GM06990 (cell line): ENCODE data around the gene SOAT1.

Source experiments
- DNase-seq: peaks from one replicate; pipeline ENCODE4 v3.0.0-alpha.2; 2011; ENCODE audit not compliant: insufficient read length; ENCODE audit errors: extremely low read depth
- H3K27me3 ChIP-seq: replicated peaks from 2 replicates; pipeline ENCODE4 v1.6.0; 2011; ENCODE audit warnings: low read length; ENCODE audit not compliant: control insufficient read depth, insufficient read depth
- H3K36me3 ChIP-seq: 2 replicates; pipeline ENCODE4 v1.5.1; 2011; ENCODE audit warnings: low read length; ENCODE audit not compliant: control insufficient read depth, insufficient read depth
- H3K4me3 ChIP-seq: replicated peaks from 2 replicates; pipeline ENCODE4 v1.5.1; 2011; ENCODE audit warnings: low read depth, mild to moderate bottlenecking, control low read depth, low read length
- CTCF ChIP-seq: IDR thresholded peaks from 2 replicates; pipeline ENCODE4 v1.5.1; 2011; ENCODE audit warnings: low read length, control low read depth, mild to moderate bottlenecking, inconsistent platforms; ENCODE audit not compliant: insufficient read depth, poor library complexity, severe bottlenecking

Gene SOAT1

DNA sequence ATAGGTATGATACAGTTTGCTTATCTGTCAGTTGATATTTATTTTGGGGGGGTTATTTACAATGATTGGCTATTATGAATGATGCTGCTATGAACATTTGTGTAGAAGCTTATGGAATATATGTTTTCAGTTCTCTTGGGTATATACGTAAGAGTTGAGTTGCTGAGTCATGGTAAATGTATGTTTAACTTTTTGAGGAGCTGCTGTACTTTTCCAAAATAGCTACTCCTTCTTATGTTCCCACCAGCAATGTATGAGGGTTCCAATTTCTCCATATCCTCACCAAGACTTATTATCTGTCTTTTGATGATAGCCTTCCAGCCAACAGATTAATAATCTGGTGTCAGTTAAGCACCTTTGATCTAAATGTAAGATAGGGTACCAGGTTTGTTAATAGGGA lies 11.9 kb downstream of the SOAT1 start:
- no peak for DNase-seq
- H3K4me3 ChIP-seq, result no peak overlapping the region
- no peaks in the 10 kb centered on the region; the same call in 1 of the 2 replicates for H3K36me3 ChIP-seq
- no peak for TF ChIP-seq CTCF
- no peaks in the 10 kb centered on the region for H3K27me3 ChIP-seq

DNA sequence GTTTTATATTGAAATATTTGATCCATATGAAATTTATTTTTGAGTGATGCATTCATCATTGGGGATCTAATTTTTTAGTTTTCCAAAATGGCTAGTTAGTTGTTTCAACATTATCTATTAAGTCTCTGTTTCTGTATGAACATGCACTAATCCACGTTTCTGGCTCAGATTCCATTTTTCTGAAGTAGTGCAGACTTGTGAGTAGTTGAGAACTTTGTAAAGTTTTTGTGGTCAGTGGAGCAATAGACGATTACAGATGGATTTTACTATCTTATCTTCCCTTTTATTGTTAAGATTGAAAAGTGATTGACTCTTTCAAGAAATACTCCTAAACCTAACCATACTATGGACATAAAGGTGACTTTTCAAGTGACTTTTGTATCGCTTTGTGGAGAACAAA lies 16.7 kb downstream of the SOAT1 start:
- Histone ChIP-seq H3K27me3 (no peaks in the 10 kb centered on the region), H3K36me3 (no peaks in the 10 kb centered on the region), H3K4me3 (no peak overlapping the region)
- no peak for DNase-seq
- TF ChIP-seq CTCF, result no peak

- TF ChIP-seq CTCF, result no peak
- Histone ChIP-seq H3K4me3 (no peak overlapping the region), H3K27me3 (no peaks in the 10 kb centered on the region), H3K36me3 (no peaks in the 10 kb centered on the region)
- no peak for DNase-seq
Measured at GRCh38 chr1:179310721-179311120, 17.1 kb downstream of the SOAT1 start.

GRCh38 chr1:179311149-179311700 lies 17.6 kb downstream of the SOAT1 start:
- no peak for DNase-seq
- no peaks in the 10 kb centered on the region for H3K36me3 ChIP-seq
- H3K4me3 ChIP-seq, result no peak overlapping the region
- H3K27me3 ChIP-seq, result no peaks in the 10 kb centered on the region
- TF ChIP-seq CTCF, result no peak

- H3K27me3 ChIP-seq, result no peaks in the 10 kb centered on the region
- no peak overlapping the region for H3K4me3 ChIP-seq
- no peaks in the 10 kb centered on the region for H3K36me3 ChIP-seq
- TF ChIP-seq CTCF, result no peak
- DNase-seq, result no peak
Measured at GRCh38 chr1:179313004-179313403, 19.4 kb downstream of the SOAT1 start.

- H3K27me3 ChIP-seq, result no peaks in the 10 kb centered on the region
- no peak for DNase-seq
- H3K36me3 ChIP-seq, result no peaks in the 10 kb centered on the region
- H3K4me3 ChIP-seq, result no peak overlapping the region
- no peak for TF ChIP-seq CTCF
Measured at GRCh38 chr1:179314928-179315327, 21.3 kb downstream of the SOAT1 start.
